Coronary artery (tissue), 2 donors: ENCODE measurements around the gene PDZK1.
"Not testable (repeated sequence)": the region's sequence is repeated elsewhere in the genome, so short reads cannot be mapped to it uniquely, and the experiment has no call there.

ENCODE experiments used
- DNase-seq: peaks from one replicate; pipeline ENCODE4 v3.0.0-alpha.2; 2017; ENCODE audit warnings: low spot score
- H3K27ac ChIP-seq, 2 donors: fragments of 200-600 bp; sonication (generic); one replicate each; pipeline ENCODE4 v1.5.1; 2016 to 2019
- H3K4me3 ChIP-seq: fragments of 200-600 bp; sonication (generic); 2 replicates; pipeline ENCODE4 v1.5.1; 2016; ENCODE audit warnings: mild to moderate bottlenecking, moderate library complexity
- CTCF ChIP-seq: fragments of 200-600 bp; sonication (generic); IDR thresholded peaks from one replicate; pipeline ENCODE4 v1.5.1; 2019; ENCODE audit warnings: antibody characterized with exemption

The PDZK1 gene

GRCh38 chr1:145719230-145720079, 12.3 kb upstream of the PDZK1 start, which contains the start of gene CD160:
TSS of gene CD160 (plus strand) at chr1:145719499. CDS start at chr1:145728328, 8,829 bp downstream.
- no peak for TF ChIP-seq CTCF
- no peak for DNase-seq
- Histone ChIP-seq H3K4me3 (no peak within 1 kb of the TSS), H3K27ac (no peak within 1 kb of the TSS)

GRCh38 chr1:145718465-145718864, 11.3 kb upstream of the PDZK1 start:
- not testable (repeated sequence) for DNase-seq, H3K27ac ChIP-seq, H3K4me3 ChIP-seq

GRCh38 chr1:145717833-145718232, 10.7 kb upstream of the PDZK1 start:
- H3K27ac ChIP-seq, result no peak overlapping the region
- no peak for DNase-seq
- no peak for TF ChIP-seq CTCF
- H3K4me3 ChIP-seq, result no peak overlapping the region

- no peak overlapping the region for H3K4me3 ChIP-seq
- TF ChIP-seq CTCF, result no peak
- DNase-seq, result no peak
- H3K27ac ChIP-seq, result no peak overlapping the region
These were observed 9.6 kb upstream of the PDZK1 start for GRCh38 chr1:145716641-145717345.

- no peak overlapping the region for H3K4me3 ChIP-seq
- H3K27ac ChIP-seq, result no peak overlapping the region
- no peak for TF ChIP-seq CTCF
- DNase-seq, result no peak
These were observed 7.5 kb upstream of the PDZK1 start for GRCh38 chr1:145714524-145715111.

- no peak overlapping the region for H3K4me3 ChIP-seq
- TF ChIP-seq CTCF, result no peak
- H3K27ac ChIP-seq, result no peak overlapping the region
- no peak for DNase-seq
These were observed 4.1 kb upstream of the PDZK1 start for GRCh38 chr1:145711213-145711651.

- TF ChIP-seq CTCF, result no peak
- H3K27ac ChIP-seq, result no peak overlapping the region
- no peak overlapping the region for H3K4me3 ChIP-seq
- no peak for DNase-seq
These were observed 3.3 kb upstream of the PDZK1 start for GRCh38 chr1:145710291-145711027.
